Activated CD4-positive, alpha-beta T cell treated with anti-CD3 and anti-CD28 coated beads, Interleukin-2, amount 50 U/mL, for 16 hours (primary cell): Measurements from ENCODE around the gene KLK15.
A peak's percentile ranks its signal among the peaks of the same experiment; 100 is the strongest.
"Not testable (repeated sequence)": the region's sequence is repeated elsewhere in the genome, so short reads cannot be mapped to it uniquely, and the experiment has no call there.

Experiments
- DNase-seq: peaks from one replicate; pipeline ENCODE4 v3.0.0-alpha.2; 2020

The KLK15 gene

DNA sequence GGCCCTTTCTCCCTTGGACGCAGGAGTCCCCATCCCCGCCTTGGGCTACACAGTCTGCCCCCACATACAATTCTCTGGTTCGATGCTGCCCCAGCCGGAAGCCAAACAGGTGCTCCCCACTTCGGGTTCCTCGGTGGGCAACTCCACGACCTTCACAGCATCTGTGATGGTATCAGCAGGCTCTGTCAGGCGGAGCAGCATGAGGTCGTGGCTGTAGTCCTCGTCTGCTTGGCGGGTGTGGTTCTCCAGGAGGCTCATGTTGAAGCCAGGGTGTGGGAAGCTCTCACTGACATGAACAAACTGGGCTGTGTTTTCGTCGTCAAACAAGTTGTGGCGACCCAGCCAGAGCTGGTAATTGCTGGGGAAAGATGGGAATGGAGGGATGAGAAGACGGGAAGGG is 13.3 kb downstream of the KLK15 start:
- no peak for DNase-seq

DNA sequence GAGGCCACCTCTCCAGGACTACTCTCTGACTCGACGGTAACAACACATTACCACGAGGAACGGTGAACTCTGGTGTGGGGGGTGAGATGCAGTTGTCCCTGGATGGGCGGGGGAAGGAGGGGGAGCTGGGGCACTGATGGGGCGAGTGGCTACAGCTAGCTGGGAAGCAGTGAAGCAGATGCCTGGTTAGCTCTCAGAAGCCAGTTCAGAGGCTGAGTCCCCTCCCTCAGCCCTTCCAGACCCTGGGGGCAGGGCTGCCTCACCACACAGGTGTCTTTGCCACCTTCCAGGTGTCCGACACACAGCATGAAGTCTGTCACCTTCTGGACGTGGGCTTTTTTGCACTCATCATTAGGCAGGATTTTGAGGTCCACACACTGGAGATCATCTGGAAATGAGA is 13.7 kb downstream of the KLK15 start:
- no peak for DNase-seq

DNA sequence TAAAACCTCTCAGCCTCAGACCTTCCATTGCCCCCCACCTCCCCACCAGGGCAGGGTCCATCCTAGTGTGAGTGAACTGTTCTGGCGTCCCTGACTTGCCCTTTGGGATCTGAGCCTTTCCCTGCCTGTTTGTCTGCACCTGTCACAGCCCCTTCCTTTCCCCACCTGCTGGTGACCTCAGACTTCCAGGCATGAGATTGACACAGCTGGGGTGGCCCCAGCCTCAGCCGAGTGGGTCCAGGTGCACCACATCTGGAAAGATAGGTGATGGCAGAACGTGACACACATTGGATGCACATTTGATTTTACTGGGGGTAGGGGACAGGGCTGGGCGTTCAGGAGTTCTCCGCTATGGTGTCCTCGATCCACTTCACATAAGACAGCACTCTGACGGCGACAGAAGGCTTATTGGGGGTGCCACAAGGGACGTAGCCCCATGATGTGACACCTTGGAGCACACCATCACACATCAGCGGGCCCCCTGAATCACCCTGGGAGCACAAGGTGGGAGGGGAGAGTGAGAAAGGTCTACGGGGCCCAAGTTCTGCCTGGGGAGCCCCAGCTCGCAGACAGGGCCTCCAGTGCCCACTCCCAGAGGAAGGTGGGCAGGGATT is 14.4 kb downstream of the KLK15 start:
- no peak for DNase-seq

DNA sequence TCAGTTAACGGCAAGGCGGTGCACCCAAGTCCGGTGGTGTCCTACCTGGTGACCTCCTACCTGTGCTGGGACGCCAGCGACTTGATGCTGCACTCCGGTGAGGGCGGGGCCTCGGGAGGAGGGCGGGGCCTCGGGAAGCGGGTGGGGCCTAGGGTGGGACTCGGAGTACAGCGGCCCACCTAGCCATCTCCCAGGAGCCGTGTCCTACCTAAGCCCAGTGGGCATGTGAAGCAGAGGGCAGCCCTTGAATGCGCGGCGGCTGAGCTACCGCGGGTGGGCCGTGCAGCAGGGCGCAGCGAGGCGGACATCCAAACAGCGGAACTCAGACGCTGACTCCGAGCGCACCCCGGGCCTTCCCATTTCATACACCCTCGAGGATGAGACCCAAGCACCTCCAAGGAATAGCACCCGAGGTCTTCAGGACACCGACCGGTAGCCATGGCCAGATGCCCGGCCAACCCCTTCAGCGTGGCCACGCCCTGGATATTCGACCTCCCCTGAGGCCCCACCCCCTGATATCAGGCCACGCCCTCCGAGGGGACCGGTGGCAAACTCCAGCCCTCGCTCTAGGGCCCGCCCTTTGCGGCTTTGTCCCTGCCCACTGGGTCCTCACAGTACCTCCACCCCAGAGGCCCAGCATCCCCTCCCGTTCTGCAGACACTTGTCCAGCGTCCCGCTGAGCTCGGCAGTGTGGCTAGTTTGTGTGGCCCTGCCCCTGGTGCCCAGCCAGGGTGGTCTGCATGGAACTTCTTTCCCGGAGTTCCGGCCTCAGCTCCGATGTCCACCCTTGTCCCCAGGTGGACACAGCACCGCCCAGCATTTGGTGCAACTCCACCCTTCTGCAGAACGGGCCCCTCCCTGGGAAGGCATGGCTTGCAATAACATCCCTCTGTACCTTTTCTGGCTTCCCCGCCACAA is 15.2 kb downstream of the KLK15 start:
- DNase-seq, result peak; percentile 69

DNA sequence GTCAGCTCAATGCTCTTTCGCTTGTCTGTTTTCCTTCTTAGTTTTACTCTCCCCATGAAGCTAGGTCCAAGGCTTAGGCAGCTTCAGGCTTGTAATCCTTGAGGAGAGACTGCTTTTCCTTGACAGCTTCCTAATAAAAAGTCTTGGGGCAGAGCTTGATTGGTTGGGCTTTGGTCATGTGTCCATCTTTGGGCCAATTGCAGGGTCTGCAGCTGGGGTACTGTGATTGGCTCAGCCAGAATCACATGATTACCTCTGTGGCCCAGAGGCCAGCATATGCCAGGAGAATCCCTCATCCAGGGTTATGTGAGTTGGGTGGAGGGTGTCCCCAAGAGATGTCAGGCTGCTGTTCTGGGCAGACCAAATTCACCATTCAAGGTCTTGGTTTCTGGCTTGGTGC is 17.9 kb downstream of the KLK15 start:
- no peak for DNase-seq

DNA sequence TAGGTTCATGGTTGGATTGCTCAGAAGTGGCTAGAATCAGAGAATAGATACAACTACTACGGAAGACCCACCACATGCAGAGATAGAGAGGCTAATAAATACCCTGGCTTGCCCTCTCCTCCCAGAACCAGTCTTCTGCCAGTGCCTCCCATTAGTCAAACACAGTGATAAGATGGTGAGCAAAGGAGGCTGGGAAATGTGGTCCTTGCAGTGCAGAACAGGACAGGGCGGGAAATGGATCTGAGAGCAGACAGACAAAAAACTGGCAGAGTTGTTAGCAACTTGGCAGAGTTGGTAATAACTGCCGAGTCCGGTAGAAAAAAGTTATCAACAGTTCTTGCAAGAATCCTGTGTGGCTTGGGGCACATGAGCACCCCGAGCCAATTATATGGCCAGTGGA is 18.5 kb downstream of the KLK15 start:
- DNase-seq, result no peak

DNA sequence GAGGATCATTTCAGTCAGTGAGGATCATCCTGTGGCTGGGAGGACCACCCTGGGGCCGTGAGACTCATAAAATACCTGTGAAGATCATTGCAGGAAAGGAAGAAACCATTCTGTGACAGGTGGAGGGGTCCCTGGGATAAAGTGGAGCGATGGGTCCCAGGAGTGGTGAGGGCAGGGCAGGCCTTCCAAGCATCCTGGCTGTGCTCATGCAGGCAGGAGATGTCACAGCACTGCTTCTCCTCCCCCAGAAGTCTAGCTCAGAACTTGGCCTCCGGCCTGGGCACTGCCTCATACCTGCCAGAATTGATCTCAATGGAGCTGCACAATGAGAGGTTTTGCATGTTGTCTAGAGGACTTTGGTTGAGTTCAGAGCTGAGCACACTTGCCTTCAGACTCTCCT is 20.9 kb downstream of the KLK15 start:
- DNase-seq, result no peak

DNA sequence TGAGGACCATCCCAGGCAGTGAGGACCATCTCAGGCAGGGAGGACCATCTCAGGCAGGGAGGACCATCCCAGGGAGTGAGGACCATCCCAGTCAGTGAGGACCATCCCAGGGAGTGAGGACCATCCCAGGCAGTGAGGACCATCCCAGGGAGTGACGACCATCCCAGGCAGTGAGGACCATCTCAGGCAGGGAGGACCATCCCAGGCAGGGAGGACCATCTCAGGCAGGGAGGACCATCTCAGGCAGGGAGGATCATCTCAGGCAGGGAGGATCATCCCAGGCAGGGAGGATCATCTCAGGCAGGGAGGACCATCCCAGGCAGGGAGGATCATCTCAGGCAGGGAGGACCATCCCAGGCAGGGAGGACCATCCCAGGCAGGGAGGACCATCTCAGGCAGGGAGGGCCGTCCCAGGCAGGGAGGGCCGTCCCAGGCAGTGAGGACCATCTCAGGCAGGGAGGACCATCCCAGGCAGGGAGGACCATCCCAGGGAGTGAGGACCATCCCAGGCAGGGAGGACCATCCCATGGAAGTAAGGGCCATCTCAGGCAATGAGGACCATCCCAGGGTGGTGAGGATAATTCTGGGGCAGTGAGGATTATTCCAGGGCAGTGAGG is 21.6 kb downstream of the KLK15 start:
- not testable (repeated sequence) for DNase-seq

DNA sequence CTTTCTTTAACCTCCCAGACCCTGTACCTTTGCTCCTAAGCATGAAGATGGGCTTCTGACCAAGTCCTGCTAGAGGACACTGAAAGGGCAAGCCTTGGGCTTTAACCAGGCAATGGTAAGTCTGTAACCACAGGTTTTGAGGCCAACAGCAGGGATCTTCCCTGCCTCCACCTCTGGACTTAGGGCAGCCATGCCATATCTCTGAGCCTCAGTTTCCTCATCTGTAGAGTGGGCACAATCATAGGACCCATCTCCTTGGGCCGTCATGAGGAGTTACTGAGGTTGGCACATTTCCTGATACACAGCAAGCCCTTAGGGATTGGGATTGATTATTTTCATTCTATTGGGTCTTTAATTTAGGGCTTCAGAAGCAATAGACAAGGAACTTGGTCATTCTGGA is 24.5 kb downstream of the KLK15 start:
- DNase-seq, result no peak

DNA sequence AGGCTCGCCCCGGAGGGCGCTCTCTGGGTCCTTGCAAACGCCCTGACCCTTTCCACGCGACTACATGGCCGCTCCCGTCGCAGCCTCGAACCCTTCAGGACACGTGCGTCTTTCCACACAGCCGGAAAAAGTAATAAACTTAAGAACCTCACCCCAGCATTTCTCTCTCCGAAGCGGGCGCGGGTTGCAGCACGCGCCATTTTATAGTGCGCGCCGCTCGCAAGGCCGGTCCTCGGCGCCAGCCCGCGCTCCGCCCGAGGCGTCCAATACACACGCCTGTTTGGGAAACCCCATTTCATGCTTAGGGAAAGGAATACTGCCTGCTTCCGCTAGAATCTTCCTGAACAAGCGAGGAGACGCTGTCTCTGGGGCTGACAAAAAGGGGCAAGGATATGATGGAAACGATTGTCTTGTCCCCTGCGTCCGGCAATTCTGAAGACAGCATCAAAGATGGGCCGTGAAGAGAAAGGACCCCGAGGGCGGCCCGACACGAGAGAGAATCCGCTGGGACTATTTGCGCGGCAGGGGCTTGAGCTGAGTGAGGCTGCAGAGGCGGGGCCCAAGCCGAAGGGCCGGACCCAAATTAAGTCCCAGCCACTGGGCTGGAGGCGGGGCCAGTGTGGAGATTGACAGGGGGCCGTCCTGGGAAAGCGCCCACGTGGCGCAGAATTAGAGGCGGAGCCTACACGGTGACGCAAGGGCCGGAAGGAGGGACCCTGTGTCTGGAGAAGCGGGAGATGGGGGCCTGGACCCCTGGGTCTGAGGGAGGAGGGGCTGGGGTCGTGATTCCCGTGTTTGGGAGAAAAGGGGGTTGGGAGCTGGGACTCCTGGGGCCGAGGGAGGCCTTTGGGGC is 28.7 kb downstream of the KLK15 start:
- DNase-seq, result peak; percentile 99

DNA sequence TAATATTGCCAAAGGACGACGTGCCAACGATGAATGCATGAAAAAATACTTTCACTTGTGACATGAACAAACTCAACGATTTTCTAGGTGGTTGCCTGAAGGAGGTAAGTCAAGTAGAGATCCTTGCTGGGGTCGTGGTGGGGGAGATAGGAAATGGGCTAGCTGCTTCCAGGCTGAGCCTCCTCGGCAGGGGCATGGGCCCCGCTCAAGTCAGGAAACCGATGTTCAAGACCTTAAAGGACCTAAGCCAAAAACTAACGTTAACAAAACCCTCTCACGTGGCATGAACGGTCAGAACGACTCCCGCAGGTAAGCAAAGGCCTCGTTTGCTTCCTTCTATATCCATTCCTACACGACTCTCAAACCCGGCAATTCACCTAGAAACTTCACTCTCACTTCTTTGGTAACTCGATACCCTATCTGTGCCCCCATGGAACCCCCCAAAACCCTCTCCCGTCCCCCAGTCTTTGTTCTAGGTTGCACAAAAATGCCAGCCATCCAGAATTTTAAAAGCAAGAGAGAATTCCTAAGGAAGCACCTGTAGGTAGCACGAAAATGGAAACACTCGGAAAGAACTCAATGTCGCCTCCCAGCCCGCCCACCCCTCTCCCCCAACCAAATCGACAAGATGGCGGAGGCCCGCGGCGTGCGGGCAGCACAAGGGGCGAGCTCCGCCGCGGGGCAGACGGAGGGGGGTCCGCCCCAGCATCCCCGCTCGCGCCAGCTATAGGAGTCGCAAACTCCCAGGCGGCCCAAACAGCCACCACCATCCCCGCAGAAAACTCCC is 29.5 kb downstream of the KLK15 start:
- DNase-seq, result peak; percentile 29

DNA sequence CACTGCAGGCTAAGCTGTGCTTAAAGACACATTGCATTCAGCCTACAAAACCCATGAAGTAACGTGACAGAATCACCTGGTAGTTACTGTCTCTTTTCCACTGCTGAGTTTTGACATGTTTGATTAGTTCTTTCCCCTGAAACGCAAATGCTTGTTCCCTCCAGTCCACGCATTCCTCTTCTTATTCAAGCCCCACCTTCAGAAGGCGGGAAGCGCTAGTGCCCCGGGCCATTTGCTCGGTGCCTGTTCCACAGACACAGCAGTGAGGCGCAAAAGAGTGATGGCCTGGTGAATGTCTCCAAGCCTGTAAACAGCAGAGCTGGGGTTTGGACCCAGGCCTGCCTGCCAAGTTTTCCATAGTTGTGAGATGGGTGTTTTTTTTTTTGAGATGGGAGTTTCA is 32.3 kb downstream of the KLK15 start:
- DNase-seq, result no peak

DNA sequence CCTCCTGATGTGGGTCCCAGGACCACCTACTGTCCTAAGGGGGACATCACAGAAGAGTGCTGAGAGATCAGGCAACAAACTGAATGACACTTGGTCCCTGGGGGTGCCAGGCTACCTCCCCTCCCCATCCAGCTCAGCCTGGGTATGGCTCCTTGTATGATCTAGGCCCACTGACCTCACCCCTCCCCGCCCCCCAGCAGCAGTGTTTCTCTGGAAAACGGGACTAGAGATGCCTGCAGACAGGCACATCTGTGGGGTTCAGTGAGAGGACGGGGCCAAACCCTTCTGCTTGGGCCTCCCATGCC is 33.9 kb downstream of the KLK15 start:
- DNase-seq, result no peak

DNA sequence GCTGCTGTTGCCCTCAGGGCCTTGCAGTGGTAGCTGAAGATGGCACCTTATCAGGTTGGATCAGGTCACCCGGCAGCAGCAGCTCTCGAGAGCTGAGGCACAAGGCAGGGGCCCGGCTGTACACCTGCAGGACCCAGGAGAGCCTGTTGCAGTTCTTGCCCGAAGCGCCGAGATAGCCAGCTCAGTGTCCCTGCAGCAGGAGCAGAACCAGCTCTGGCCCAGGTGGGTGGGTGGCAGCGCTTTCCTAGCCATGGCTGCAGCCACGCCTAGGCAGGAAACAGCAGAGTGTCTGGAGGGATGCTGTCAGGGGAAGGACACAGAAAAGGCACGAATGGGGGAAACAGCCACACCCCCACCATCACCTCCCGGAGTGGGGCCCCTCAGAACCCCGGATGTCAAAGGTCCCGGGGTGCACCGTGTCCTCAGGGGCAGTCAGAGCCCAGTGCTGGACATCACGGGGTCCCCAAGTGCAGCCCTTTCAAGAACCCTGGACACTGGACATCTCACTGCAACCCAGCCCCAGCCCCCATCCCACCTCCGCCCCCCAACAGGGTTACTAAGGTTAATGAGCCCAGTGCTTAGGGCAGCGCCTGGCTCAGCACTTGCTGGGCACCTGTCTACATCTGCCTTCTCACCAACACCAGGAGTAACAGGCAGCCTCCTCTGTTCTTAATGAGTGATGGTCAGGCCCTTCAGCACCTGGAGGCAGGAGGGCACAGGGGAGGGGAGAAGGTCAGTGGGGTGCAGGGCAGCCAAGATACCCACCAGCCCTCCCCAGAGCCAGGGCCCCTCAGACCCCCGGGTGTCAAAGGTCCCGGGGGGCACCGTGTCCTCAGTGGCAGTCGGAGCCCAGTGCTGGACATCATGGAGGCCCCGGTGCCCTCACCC is 34.5 kb downstream of the KLK15 start:
- DNase-seq, result no peak

DNA sequence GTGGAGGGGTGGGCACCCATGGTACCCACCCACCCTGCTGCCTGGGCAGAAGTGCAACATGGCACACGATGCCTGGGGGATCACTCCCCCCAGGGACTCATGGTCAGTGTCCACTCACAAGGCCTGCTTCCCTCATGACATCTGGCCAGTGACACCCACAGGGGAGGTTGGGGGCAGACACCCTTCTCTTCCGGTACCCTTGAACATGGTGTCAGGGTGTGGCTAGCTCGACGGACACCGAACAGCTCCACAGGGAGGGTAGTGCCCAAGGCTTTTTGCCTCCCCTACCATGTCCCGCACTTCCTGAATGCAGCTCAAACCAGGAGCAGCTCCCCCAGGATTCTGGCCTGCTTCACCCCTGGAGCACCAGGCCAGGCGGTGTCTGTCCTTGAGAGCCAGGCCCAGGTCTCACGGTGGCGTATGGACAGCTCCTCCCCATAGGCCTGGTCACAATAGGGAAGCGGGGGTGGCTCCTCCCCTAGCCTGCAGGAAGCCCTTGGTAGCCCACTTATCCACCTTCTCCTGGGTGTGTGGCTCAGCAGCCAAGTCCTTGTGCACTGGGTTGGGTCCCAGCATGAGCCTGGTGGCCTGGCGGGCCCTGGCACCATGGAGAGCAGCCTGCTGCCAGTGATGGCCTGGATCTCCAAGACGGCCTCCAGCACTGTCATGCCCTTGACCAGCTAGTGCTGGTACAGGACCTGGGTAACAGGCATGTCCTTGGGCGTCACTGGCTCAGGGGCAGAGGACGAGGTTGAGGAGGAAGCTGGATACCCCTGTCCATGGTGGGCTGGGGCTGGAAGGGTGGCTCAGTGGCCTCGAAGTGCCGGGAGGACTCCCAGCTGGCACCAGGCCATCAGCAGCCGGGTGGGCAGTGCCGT is 35.4 kb downstream of the KLK15 start:
- no peak for DNase-seq

DNA sequence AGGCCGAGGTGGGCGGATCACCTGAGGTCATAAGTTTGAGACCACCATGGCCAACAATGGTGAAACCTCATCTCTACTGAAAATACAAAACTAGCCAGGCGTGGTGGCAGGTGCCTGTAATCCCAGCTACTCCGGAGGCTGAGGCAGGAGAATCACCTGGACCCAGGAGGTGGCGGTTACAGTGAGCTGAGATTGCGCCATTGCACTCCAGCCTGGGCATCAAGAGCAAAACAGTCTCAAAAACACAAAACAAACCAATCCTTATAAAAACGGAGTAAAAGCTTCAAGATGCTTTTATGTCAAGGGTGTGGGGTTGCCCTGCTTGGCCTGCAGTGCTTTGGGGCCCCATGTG is 36.0 kb downstream of the KLK15 start:
- DNase-seq, result no peak

DNA sequence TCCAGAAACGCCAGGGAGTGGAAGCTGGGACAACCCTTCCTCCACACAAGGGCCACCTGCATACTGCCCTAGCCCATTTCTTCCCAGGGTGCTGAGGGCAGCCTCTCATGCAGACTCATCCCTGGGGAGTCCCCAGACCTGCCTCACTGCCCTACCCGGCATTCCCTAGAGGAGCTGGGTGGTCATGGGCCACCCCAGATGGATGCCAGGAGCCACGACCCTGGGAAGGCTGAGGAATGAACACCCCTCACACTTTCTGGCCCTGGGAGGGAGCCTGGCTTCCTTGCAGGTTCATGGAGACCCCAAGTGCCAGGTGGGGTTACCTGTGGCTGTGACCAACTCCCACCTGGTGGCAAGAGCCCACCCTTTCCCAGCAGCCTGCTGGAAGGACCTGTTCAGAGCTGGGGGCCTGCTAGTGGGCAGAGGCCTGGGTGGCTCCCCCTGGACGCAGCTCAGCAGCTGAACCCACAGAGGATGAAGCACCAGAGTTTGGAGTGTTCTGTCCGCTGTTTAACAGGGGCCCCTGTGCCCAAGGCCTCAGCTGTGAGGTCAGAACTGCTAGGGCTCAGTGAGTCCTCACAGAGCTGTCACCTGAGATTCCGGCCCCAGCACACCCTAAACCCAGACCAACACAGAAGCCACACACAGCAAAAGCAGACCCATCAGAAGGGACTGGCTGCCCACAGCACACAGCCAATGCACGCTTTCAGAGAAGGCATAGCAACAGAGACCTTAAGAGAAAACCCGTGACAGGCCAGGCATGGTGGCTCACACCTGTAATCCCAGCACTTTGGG is 36.5 kb downstream of the KLK15 start:
- no peak for DNase-seq

DNA sequence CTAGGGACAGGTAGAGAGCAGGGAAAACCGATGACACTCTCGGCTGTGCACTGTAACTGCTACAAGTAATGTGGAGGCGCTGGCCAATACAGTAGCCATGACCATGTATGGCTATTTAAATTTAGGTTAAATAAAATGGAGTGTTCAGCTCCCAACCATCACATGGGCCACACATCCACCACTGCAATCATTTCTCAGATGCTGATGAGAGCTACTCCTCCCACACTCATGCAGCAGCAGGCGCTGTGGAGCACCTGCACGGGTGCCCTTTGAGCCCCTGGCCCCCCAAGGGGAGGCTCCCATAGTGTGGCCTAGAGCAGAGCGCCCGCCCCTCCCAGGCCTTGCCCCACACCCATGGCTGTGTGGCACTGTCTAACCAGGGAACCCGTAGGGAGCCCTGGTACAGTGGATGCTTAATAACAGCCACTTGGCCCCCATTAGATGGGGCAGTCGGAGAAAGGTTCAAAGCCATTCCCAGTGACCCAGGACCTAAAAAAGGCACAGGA is 37.2 kb downstream of the KLK15 start:
- DNase-seq, result peak; percentile 29

DNA sequence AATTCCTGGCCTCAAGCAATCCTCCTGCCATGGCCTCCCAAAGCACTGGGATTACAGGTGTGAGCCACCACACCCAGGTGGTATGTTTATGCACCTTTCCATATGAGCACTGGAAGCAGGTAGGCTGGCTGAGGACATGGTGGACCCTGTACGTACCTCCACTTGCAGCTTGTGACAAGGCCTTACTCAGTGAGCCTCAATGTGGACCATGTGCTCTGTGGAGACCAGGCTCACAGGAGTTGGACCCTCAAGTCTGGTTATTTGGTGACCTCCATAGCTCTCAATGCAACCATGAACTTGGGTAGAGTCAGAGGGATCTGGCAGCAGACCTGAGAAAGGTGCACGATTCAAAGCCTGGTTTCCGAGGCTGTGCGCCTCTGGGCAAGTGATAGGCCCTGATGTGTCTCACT is 37.7 kb downstream of the KLK15 start:
- no peak for DNase-seq
